Astrocyte of the spinal cord (primary cell): ENCODE measurements around the gene ZFAND3.

Experiments used
- DNase-seq: peaks from one replicate; pipeline ENCODE4 v3.0.0; 2011; ENCODE audit warnings: low read depth, low spot score
- H3K4me3 ChIP-seq: 2 replicates; pipeline ENCODE4 v1.5.1; 2011; ENCODE audit warnings: low read depth, mild to moderate bottlenecking, low read length, moderate library complexity
- in situ Hi-C: cut with HindIII; loops from 2 replicates; pipeline ENCODE4 v1.10.0; 2017; ENCODE audit warnings: low sequenced_read_pairs
- TF ChIP-seq, protein P1 (sequence below): IDR thresholded peaks from 2 replicates; pipeline ENCODE4 v1.5.1; 2012; ENCODE audit warnings: low read depth, mild to moderate bottlenecking, low read length, inconsistent platforms

Gene ZFAND3

DNA sequence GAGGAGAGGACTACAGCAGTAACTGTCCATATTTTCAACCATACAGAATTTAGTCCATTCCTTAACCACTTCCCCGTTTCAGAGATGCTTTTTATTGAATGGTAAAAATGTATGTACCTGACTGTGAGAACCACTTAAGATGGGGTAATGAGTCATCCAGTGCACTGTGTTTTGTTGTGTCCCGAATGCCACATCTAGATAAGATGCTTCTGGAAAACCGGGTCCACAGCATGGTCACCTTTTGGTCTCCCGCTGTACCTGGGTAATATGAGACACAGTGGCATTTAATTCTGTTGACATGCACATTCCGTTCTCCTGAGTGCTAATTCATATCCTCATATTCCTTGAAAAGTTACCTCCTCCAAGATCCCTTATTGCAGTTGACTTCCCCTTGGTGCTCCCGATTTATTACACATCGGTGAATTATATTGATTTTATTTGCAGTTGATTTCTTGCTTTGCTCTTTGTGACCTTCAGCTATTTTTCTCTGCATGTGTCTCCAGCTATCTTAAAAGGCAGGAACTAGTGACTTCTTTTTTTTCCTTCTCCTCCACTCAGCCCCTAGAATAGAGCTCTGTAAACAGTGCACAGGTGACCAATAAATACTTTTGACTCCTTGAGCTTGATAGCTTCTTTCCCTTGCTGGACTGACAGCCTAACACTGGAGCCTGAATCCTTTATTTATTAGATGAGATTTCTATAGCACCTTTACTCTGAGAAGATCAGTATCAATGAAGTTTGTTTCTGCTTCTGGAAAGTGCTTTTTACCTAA lies 314.6 kb downstream of the ZFAND3 start:
- in situ Hi-C loops = no loop called here
- TF ChIP-seq, protein P1, sequence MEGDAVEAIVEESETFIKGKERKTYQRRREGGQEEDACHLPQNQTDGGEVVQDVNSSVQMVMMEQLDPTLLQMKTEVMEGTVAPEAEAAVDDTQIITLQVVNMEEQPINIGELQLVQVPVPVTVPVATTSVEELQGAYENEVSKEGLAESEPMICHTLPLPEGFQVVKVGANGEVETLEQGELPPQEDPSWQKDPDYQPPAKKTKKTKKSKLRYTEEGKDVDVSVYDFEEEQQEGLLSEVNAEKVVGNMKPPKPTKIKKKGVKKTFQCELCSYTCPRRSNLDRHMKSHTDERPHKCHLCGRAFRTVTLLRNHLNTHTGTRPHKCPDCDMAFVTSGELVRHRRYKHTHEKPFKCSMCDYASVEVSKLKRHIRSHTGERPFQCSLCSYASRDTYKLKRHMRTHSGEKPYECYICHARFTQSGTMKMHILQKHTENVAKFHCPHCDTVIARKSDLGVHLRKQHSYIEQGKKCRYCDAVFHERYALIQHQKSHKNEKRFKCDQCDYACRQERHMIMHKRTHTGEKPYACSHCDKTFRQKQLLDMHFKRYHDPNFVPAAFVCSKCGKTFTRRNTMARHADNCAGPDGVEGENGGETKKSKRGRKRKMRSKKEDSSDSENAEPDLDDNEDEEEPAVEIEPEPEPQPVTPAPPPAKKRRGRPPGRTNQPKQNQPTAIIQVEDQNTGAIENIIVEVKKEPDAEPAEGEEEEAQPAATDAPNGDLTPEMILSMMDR = no peak
- no peak overlapping the region for H3K4me3 ChIP-seq
- no peak for DNase-seq

DNA sequence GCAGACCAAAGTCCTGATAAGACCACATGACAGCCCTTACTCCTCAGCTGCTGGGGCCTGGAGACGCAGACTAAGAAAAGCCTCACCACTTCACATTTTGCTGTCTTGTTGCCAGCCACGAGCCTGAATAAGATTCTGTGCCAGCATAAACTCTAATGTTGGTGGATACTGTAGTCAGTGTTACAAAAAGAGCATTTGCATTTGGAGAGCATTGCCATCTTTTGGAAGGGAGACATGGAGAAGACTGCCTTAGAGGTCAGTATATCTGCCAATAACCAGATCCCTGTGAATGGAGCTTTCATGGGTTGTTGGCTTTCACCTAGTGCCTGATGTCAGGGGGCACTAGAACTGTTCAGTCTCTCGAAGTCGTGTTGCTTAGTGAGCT lies 315.2 kb downstream of the ZFAND3 start:
- in situ Hi-C loops = no loop called here
- DNase-seq = no peak
- H3K4me3 ChIP-seq = no peak overlapping the region
- TF ChIP-seq, protein P1 = no peak

DNA sequence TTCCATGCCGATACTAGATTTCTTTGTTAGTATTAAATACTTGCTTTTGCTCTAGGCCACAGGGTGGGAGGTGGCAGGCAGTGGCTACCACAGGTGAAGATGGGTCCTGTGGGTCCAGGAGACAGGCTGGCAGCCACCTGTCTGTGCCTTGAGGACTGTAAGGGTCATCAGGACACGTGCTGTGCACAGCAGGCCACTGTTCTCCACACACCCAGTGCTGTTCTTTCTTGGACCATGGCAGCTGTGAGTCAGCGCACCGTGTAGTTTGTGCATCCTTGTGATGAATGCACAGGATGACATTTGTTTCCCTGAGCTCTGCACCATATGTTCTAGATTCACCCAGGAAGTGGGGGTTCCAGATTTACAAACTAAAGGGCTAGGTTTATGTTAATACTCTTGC lies 317.0 kb downstream of the ZFAND3 start:
- H3K4me3 ChIP-seq = no peak overlapping the region
- in situ Hi-C loops = no loop called here
- peak; percentile 45 for DNase-seq
- TF ChIP-seq, protein P1 = no peak

DNA sequence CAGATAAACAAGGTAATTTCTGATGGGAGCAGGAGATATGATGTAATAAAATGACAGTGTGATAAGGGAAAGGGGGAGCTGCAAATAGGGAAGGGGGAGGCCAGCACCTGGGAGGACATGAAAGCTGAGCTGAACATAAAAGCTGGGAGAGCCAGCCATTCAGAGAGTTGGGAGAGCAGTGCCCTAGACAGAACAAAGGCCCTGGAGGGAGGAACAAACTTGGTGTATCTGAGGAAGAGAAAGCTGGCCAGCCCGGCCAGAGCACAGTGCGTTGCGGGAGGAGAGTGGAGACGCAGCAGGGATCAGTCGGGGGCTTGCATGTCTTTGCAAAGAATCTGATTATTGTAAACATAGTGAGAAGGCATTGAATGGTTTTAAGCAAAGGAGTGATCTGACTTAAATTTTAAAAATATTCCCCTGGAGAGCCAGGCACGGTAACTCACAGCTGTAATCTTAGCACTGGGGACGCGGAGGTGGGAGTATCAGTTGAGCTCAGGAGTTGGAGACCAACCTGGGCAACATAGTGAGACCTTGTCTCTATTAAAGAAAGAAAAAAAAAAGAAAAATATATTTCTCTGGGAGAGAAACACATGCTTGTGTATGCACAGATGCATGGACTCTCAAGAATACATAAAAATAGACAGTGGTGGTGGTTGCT lies 318.2 kb downstream of the ZFAND3 start:
- in situ Hi-C loops = no loop called here
- no peak overlapping the region for H3K4me3 ChIP-seq

DNA sequence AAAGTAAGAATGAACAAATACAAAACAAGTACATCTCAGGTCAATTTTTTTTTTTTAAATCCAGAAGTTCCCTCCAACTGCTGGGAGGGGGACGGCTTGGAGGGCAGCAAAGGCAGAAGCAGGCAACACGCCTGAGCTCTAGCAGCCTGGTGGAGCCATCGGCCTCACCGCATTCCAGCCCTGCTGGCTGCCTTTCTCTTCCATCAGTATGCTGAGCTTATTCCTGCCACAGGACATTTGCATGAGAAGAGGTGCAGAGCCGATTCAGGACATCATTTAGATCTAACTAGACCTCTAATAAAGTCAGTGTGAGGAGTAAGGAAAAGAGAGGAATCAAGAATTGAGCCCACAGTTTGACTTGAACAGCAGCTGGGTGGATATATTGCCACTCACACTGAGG lies 318.8 kb downstream of the ZFAND3 start:
- no peak overlapping the region for H3K4me3 ChIP-seq
- in situ Hi-C loops = no loop called here
- TF ChIP-seq, protein P1 = no peak

More for the DNA sequence above, 318.2 kb downstream of the ZFAND3 start:
- DNase-seq = no peak
- TF ChIP-seq, protein P1 = no peak

DNA sequence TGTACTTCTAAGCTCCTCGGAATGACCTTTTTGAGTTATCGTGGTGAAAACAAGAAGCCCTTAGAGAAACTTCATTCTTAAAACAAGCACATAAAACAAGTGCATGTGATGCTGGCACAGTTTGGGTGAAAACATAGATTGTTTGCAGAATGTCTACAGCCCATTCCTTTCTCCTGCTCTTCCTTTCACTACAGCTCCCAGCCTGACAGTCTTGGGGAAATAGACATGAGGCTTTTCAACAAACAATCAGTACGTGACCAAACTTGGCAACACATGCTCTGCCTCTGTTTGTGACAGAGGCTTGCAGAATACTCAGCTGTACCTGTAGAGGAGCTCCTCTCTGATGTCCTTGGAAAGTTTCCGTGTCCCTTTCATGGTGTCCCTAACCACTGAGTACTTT lies 321.6 kb downstream of the ZFAND3 start:
- in situ Hi-C loops = no loop called here
- TF ChIP-seq, protein P1 = no peak
- no peak for DNase-seq
- H3K4me3 ChIP-seq = no peak overlapping the region

More for the DNA sequence above, 318.8 kb downstream of the ZFAND3 start:
- no peak for DNase-seq
